NCI-H2171 treated with DMSO at 0.1 percent for 48 hours (cell line): ENCODE data around the gene FPR3.
"Not testable (repeated sequence)": the region's sequence is repeated elsewhere in the genome, so short reads cannot be mapped to it uniquely, and the experiment has no call there.

Experiments used
- DNase-seq: peaks from one replicate; lab custom pipeline; 2025; lab: John Stamatoyannopoulos, UW

Gene FPR3, protein sequence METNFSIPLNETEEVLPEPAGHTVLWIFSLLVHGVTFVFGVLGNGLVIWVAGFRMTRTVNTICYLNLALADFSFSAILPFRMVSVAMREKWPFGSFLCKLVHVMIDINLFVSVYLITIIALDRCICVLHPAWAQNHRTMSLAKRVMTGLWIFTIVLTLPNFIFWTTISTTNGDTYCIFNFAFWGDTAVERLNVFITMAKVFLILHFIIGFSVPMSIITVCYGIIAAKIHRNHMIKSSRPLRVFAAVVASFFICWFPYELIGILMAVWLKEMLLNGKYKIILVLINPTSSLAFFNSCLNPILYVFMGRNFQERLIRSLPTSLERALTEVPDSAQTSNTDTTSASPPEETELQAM

DNA sequence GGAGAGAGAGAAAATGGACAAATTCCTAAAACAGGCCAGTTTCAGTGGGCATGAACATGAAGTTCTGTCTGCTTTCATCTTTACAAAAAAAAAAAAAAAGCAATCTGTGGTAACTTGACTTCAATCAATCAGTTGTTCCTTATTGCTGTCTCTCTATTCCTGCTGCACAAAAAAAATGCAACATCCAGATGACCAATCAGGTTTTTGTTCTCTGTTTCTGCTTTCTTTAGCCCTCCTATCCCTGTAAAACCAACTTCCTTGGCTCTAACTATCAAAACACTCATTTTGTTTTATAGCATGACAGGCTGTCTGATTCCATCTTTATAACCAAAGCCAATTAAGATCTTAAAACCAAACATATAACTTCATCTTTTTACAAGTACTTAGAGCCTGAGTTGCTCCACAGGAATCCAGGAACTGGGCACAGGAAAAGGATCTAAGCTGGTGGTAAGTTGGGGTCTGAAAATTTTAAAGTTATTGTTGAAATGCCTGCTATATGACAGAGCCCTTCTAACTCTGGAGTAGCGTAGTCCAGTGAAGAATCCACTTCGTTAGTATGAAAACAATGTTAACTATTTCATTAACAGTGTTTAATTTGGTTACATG lies at the start of gene FPR3:
FPR3 (plus strand) TSS at position 273 of the 606 bp plus-strand sequence. CDS start 28,592 bp downstream, outside the sequence.
- DNase-seq, result no peak

DNA sequence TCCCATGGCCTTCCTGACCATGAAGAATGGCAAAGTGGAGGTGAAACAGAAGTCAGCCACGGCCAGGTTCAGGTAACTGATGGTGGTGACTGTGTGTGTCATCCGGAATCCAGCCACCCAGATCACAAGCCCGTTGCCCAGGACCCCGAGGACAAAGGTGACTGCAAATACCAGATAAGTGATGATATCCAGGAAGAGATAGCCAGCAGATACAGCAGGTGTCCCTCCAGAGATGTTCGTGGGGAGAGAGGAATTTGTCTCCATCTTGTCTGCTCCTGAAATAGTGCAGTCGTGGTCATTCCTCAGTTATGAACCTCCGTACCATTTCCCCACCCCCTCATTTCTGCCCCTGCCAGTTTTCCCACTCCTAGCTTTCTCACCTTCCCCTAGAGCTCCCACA lies 48.2 kb upstream of the FPR3 start:
- DNase-seq, result no peak

DNA sequence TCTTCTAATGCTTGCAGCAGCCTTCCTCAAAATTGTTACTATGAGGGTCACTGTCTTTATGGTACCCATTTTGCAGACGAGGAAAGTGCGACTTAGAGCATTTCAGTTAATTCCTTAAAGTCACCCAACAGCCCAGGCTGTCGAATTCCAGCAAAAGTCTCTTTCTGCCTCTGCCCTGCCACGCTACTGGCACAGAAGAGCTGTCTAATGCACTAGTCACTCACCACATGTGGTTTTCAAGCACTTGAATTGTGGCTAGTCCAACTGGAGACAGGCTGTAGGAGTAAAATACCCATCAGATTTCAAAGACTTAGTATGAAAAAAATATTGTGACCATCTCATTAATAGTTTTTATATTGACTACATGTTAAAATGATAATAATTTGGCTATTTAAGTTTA lies 45.0 kb upstream of the FPR3 start:
- no peak for DNase-seq

DNA sequence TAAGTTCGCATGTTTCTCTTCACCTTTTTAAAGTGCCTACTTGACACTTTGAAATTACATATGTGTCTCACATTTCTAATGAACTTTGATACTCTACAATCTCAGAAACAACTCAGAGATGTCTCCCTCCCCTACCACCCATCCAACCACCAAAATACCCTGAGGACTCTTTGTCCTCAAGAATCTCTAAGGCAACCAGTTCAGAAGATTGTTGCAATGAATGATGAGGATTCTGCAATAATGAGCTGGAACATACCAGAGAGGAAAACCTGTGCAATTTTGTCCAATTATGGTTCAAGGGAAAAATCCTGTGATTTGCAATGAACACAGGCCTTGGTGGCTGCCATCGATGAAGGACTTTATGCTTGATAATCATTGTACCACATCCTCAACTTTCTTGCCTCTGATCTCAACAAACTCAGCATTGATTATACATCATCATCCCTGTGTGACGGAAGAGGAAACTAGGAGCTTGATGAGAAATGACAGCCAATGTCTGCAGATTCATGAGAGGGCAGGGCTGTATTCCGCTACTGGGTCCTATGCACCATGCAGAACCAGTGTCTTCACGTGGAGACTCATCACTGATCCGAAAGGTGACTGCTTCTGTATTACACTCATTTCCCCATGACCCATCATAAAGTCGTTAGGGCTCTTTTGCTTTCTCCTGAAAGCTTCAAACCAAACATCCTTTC lies 44.4 kb upstream of the FPR3 start:
- DNase-seq, result no peak

DNA sequence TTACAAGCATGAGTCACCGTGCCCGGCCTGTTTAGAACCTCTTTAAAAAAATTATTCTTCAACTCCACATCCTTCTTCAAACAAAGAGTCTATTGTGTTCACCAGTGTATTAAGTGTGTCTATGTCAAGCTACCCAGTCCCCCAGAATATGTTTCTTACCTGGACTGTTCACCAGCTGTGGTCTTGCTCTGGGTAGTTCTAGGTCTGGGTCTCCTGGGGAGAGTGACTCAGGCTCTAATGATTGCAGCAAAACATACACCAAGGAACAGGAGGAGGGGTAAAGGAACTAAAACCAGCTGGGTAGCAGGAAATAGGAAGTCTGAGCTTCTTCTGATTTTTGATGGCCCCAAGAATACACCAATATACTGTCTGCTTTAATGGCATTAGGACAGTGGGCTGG lies 43.3 kb upstream of the FPR3 start, which contains the start of gene FPR1:
FPR1 (minus strand) TSS at position 224 of the 400 bp plus-strand sequence. CDS start 4,884 bp downstream, outside the sequence.
- no peak for DNase-seq

DNA sequence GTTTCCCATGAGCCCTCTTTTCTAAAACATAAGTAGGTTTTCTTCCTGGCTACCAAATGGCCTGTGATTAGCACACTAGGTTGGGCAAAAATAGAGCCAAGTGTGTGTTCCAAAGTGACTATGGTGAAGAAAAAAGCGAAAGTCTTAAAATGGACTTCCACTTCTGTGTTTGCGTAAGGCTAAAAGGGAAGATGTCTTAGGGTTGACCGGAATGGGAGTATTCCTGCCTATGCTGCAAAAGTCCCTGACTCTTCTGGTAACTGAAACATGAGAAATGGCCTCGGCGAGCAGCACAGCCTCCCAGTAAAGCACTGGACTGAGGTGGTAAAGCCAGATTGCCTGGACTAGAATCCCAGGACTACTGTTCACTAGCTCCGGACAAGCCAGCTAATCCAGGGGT lies 40.8 kb upstream of the FPR3 start:
- DNase-seq, result no peak

DNA sequence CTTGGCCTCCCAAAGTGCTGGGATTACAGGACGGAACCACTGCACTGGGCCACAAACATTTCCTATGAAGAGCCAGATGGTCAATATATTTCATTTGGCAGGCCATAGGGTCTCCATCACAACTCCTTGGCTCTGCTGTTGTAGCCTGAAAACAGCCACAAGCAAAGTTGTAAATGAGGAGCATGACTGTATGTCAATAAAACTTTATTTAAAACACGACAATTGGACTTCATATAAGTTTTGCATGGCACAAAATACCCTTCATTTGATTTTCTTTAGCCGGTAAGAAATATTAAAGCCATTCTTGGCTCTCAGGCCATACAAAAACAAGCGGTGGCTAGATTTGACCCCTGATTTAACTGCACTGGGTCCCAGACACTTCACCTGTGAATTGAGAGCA lies 40.2 kb upstream of the FPR3 start:
- no peak for DNase-seq

DNA sequence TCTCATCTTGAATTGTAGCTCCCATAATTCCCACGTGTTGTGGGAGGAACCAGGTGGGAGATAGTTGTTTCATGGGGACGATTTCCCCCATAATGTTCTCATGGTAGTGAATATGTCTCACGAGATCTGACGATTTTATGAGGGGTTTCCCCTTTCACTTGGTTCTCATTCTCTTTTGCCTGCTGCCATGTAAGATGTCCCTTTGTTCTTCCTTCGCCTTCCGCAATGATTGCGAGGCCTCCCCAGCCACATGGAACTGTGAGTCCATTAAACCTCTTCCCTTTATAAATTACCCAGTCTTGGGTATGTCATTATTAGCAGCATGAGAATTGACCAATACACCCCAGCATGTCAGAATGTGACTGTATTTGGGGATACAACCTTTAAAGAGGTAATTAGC lies 39.4 kb upstream of the FPR3 start:
- no peak for DNase-seq

DNA sequence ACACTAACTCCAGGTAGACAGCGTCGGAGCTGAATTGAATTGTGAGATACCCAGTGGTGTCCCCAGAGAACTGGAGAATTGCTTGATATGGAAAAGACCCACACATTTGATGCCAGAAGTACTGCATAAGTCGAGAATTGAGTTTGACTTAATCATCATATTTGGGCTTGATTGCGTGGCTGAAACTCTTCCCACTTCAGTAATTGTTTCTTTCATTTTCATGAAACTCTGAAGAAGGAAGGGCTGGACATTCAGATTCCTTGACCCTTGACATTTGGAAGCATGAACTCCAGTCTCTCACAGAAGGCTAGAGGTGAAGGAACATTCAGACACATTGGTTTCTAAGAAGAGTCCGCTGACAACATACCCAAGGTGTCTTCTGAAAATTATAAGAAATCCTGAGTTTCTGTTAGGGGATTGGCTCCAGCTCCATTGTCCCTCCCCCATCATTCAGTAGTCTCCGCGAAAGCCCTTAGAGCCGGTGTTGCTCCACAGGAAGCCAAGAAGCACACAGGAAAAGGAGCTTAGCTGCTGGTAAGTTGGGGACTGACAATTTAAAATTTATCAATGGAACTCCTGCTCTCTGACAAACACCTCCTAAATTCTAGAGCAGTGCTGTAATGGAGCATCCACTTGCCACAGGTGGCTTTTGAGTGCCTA lies 34.1 kb upstream of the FPR3 start, which contains the start of gene FPR2:
FPR2 (plus strand) TSS at position 484 of the 660 bp plus-strand sequence. CDS start 7,479 bp downstream, outside the sequence.
- no peak for DNase-seq

DNA sequence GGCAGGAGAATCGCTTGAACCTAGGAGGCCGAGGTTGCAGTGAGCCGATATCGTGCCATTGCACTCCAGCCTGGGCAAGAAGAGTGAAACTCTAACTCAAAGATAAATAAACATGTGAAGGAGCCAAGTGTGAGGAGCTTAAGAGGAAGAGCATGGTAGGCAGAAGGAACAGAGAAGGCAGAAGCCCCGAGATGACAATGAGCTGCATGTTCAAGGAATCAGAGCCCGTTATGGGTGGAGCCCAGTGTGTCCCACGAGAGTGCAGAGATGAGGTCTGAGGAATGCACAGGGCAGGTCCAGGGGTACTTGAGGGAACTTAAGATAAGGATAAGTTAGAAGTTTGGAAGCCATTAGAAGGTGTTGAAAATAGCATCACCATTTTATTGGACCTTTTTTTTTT lies 33.3 kb upstream of the FPR3 start:
- DNase-seq, result no peak

DNA sequence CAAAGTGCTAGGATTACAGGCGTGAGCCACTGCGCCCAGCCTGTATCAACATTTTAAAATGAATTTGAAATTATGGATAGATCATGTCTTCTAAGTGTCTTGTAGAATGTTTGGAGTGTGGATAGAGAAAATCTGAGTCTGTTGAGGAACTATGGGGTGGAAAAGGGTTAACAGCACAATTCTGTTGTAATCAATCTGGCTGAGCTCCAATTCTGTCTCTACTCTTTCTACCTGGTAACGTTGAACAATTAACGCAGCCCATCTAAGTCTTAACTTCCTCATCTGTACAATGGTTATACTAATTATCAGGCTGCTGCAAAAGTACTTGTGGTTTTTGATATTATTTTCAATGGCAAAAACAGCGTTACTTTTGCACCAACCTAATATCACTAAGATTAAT lies 29.9 kb upstream of the FPR3 start:
- DNase-seq, result no peak

DNA sequence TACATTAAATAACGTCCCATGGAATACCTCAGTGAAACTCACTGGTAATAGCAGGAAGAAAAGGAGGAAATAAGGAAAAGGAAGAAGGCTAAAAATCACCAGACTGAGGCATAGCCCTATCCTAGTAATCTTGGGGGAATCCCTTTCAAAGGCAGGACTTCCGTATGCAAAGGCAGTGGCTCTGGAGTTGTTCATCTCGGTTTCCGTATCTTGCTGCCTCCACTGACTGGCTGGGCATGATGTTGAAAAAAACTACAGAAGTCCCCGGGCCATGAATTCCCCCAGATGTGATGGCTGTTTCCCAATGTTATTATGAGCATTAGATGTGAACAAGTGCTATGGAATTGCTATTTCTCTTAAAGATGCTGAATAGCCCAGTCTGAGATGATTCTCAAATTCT lies 28.5 kb upstream of the FPR3 start:
- no peak for DNase-seq

DNA sequence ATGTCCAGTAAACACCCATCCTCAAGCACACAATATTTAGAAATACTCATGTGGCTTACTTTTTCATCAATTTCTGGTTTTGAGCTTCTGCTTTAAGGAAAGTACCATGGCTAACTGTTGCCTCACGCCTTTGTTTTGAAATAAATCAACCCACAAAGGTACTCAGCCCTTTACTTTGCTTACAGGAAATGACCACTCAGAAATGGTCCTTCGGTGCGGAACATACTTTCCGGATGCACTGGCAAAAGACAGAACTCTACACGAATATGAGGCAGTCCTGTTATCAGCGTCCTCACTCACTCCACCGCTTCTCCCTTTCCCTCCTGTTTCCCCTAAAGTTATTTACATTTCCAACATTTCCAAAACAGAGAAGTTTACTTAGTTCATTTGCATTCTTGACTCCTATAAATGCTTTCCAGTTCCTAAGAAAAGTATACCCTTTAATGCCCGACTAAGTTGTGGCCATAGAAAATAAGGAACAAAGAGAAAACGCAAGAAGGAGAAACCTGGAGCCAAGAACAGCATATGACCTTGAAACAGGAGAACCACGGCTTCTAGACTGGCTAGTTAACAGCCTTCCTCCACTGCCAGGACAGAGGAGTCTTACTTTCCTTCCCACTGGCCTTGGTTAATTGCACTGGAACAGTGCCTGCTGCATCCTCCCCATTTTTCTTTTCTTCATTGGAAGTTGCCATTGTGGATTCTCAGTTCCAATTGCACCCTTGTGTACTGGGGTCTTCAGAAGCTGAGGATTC lies 23.4 kb upstream of the FPR3 start:
- DNase-seq, result no peak

DNA sequence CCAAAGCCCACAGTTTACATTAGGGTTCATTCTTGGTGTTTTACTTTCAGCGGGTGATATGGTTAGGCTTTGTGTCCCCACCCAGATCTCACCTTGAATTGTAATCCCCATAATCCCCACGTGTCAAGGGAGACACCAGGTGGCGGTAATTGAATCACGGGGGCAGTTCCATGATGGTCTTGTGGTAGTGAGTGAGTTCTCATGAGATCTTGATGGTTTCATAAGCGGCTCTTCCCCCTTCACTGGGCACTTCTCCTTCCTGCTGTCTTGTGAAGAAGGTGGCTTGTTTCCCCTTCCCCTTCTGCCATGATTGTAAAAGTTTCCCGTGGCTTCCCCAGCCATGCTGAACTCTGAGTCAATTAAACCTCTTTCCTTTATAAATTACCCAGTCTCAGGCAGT lies 22.0 kb upstream of the FPR3 start:
- DNase-seq, result no peak

DNA sequence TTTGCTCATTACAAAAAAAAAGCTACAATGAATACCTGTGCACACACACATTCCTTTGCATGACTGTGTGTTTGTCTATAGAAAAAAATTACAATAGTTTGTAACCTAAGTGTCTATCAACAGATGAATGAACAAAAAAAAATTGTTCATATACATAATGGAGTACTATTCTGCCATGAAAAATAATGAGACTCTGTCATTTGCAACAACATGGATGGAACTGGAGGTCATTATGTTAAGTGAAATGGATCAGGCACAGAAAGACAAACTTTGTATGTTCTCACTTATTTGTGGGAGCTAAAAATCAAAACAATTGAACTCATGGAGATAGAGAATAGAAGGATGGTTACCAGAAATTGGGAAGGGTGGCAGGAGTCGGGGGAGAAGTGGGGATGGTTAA lies 18.4 kb upstream of the FPR3 start:
- DNase-seq, result not testable (repeated sequence)

DNA sequence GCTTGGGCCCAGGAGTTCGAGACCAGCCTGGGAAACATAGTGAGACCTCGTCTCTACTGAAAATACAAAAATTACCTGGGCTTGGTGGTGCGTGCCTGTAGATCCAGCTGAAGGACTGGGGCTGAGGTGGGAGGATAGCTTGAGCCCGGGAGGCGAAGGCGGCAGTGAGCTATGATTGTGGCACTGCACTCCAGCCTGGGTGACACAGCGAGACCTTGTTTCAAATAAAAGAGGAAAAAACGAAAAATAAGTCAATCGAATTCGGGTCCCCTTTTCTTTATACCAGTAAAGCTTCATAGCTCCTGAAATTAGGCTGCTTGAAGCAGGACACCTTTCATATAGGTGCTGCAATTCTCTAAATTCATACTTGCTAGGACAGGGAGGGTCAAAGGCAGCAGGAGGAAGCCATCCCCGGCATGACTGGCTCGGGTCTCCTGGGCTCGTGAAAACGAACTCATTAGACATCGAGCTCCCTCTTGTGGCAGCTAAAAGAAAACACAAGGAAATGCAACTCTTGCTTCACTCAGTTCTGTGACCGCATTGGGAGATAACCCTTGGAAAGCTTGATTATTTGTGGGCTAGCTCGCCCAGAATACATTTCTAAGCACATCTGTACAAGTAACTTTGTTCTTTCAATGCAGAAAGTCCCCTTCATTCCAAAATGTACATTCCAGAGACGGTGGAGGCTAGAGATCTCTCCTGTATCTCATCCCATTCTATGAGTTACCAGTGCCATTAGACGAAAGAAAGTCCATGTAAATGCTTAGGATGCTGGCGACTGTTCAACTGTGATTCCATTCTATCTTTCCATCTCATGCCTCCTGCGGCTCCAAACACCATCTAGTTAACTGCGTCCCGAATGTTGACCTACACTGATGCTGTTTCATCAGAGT lies 17.1 kb upstream of the FPR3 start:
- DNase-seq, result peak; percentile 59

DNA sequence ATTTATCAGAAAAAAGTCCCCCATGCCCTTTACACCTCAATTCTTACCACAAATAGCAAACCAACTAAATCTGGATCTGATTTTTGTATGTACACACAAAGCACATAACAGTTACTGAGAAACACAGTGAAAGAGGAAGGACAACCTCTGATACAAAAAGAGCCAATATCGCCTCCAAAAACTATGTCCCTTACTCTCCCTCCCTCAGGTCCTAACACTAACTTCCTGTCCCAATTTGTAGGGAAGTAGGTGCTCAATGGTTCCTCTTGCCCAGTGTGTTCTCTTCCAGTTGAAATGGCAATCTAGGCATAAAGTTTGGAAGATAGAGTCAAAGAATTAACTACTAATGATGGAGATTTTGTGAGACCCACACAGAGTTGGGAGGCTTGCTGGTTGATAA lies 15.8 kb upstream of the FPR3 start:
- DNase-seq, result no peak

DNA sequence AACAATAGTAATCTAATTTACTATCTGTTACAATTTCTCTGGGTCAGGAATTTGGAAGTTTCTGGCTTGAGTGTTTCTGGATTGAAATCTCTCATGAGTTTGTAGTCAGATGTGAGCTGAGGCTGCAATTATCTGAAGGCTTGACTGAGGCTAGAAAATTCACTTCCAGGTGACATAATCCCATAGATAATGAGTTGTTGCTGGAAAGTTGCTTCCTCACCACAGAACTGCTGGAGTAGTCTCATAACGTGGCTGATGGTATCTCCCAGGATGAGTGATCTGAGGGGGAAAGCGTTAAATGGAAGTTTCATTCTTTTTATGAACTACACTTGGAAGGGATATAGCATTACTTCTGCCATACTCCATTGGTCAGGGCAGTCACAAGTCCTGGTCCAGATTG lies 15.3 kb upstream of the FPR3 start:
- DNase-seq, result no peak

DNA sequence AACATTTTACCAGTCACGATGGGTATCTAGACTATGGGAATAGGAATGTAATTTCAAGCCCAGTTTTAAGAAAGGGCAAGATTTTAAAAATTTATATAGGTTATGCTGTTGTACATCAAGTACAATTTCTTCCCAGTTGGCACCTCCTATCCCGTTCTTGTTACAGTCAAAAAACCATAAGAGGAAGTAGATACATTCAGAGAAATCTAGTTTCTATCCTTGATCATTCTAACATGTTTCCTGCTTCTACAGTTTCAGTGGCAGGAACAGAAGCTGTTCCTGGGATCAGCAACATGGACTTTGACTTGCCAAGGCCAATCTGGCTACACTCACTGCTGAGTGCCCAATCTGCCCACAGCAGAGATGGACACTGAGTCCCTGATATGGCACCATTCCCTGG lies 14.7 kb upstream of the FPR3 start:
- DNase-seq, result no peak

DNA sequence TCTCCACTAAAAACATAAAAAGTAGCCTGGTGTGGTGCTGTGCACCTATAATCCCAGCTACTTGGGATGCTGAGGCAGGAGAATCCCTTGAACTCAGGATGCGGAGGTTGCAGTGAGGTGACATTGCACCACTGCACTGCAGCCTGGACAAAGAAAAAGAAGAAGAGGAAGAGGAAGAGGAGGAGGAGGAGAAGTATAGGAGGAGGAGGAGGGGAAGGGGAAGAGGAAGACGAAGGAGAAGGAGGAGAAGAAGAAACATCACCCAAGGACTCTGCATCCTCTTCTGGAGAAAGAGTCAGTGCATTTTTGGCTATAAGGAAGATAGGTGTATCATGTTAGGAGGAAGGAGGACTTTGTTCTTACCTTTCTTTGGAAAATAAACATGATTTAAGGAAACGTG lies 13.0 kb upstream of the FPR3 start:
- DNase-seq, result no peak

DNA sequence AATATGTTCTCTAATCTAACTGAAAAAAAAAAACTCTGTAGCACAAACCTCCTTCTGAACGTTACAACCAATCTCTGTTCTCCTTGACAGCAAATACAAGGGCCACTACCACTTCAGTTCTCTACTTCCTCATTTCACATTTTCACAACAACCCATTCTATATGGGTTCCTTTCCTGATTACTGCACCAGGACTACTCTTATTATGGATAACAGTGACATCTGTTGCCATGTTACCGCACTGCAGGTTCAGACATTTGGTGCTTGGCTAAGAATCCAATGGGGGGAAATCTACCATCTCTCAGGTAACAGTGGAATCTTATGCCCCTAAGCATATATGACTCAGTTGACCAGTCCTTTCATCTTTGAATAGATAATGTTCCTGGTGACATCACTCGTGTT lies 11.6 kb upstream of the FPR3 start:
- DNase-seq, result peak; percentile 1
